DMS153 (cell line): ENCODE measurements around the gene ARMH3.
A peak's percentile ranks its signal among the peaks of the same experiment; 100 is the strongest.
"Not testable (repeated sequence)": the region's sequence is repeated elsewhere in the genome, so short reads cannot be mapped to it uniquely, and the experiment has no call there.

Experiments
- DNase-seq: peaks from one replicate; lab custom pipeline; 2025; lab: John Stamatoyannopoulos, UW

The ARMH3 gene

DNA sequence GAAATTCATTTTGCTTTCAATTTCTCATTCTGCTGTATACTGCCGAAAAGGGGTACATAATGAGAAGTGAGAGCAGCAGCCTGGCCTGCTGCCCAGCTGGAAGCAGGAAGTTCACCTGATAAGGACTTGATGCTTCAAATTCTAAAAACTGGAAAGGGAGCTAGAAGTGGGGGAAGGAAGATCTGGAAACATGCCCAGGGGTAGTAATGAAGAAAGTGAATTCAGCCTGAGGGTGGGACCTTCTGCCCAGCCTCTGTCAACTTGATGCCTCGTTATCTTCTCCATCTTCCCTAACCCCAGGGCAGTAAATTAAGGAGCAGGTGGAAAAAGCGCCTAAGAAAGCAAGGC is 69.4 kb downstream of the ARMH3 start:
- DNase-seq, result peak; percentile 64

- DNase-seq, result not testable (repeated sequence)
Measured at GRCh38 chr10:101980677-101981076, 75.3 kb downstream of the ARMH3 start.

DNA sequence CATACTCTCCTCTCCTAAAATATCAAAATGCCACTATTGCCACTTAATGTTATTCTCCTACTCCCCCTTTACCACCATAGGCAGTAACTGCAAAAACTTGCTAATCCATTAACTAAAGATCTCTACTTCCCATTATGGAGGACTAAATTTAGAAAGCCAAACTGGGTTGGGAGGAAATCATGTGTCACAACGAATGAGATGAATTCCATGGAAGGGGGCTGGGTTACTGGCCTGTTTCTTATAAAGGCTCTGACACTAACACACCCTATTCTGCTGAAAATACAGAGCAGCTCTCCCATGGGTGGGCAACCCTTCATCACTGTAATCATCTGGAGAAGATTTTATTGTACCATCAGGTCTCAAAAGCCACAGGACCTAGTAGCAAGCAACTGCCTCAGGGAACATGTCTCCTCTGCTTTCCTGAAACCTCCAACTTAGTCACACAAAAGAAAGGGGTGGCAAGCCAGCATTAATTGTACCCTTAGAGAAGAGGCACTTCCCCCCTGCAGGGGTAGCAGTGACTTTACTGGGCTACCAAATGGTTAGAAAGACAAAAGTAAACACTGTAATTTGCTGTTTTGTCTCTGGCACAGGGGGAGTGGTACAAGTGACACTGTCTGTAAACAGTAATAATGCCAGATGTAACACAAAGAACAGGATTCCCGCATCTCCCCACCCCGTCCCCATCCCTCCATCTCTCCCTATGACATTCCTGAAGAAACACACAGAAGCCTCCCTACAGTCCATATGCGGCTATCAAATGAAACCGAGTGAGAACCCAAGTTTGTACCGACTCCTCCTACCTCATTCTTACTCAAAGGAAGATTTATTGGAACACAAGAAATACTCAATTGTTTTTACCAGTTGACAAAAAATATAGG is 81.6 kb downstream of the ARMH3 start:
- DNase-seq, result no peak

DNA sequence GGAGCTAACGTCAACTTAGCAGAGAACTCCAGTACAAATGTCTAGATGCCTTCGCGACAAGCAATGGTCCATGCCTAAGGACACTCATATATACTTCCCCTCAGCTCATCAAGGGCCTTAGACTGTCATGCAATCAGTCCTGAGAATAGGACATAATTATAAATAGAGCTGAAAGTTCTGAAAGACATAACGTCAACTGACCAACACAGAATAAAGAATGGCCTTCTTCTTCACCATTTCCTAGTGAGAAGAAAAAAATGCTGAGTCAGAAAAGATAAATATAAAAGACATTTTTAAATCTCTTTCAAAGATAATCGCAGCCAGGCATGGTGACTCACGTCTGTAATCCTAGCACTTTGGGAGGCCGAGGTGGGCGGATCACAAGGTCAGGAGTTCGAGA is 83.2 kb downstream of the ARMH3 start:
- no peak for DNase-seq

DNA sequence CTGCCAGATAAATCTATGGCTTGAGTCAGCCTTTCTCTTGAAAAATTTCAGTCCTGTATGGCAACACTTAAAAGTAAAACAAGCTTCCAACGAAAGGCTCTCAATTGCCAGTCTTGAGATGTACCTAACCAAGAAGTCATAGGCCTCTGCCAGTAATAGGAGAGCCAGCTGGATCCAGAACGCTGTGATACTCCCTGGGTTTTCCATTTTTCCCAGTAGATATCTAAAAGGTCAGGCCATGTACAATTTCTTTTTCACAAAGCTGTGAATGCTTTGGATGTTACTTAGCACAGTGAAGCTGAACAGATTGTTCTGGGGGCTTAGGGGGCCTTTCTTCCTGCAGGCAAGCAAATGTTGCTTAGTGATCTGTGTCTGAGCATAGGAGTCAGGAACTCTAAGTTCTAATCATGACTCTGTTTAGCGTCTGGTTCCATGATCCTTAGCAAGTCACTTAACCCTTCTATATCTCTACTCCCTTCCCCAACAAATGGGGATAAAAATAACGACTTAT is 86.5 kb downstream of the ARMH3 start:
- no peak for DNase-seq

GRCh38 chr10:101968940-101969321 is 87.0 kb downstream of the ARMH3 start:
- DNase-seq, result no peak

DNA sequence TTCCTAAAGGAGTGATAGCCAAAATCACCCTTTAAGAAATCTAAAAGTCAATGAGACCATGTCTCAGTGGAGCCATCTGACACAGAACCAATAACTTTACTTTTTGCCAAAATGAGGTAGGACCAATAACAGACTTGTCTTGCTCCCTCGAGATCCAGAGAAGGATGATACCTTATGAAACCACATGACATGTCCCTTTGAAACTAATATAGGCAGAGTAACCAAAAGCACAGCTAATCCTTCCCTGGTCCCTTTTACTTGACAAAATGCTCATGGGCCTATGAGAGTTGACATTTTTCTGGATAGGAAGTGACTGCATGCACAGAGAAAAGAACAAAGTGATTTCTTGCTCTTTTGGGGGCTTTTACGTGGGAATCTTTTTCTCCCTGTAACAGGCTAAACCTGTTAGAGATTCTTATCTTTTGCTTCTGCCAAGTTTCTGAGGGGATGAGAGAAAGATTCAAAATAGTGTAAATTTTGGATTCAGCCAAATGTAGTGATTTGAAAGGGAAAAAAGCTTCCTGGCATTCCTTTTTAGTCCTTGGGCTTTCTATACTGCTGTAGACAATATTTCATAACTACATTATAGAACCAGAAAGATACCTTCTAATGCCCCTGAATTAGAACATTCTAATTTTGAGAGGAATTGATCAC is 87.6 kb downstream of the ARMH3 start:
- no peak for DNase-seq

DNA sequence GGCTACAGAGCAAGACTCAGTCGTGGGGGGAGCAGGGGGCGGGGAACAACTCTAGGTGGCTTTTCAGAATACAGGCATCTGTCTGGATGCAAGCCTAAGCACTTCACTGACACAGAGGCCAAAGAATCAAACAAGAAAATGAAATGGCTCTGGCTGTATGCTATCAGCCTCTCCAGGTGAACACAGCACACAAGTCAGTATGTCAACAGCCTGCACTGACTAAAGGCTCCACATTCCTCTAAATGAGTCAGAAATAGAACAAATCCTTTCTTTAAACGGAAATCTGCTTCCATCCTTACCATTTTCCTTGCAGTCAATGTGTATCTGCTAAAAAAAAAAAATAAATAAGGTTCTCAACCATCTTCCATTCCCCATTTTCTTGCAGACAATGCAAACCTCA is 88.3 kb downstream of the ARMH3 start:
- no peak for DNase-seq

DNA sequence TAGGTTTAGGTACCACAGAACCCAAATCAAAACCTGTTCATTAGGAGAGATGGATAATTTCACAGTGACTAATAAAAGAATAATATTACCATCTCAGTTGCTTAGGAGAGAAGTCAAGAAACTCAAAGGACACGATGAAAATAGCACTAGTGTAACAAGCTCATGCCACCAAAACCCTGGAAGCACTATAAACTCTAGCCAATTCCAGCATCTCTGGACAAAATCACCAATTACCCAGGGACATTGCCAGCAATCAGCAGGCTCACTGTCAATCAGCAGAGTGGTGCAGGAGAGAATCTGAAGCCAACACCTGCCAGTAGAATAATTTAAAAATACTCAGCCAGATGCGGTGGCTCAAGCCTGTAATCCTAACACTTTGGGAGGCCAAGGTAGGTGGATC is 88.9 kb downstream of the ARMH3 start:
- DNase-seq, result no peak

- DNase-seq, result no peak
Measured at GRCh38 chr10:101965075-101965765, 90.8 kb downstream of the ARMH3 start.

DNA sequence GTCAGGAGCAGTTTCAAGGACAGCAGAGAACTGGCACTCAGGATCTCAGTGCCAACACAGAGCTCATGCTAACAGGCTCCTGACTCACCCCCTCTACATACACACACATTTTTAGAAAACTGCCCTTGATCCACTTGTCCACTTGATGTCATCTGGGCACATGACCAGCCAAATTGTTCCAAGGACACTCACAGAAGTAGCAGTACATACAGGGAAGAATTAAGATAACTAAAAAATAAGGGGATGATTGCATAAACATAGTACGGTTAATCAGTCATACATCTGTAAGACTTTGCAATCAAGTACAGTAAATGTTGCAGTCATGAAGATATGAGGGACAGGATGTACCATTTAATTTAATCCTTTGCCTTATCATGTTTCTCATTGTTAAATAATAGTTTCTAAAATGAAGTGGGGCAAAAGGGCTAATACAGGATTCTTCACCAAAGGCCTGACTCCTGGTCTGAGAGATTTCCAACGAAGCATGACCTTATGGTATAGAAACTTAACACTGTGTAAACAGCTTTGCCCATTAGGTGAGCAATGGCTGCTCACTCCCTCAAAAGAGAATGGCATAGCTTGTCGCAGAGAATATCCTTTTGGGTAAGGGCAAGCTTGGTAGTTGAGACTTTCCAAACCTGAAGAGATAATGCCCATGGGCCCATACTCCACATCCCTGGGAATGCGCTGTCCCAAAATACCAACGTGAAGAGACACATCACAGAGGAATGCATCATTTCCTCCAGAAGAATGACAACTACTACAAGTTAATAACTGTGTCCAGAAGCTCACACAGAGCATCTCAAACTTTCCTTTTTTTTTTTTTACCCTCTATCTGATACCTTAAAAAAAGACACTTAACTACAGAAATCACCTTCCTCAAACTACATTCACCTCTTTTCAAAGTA is 94.1 kb downstream of the ARMH3 start:
- no peak for DNase-seq

- no peak for DNase-seq
Measured at GRCh38 chr10:101960879-101961395, 95.0 kb downstream of the ARMH3 start.

GRCh38 chr10:101959346-101959916 is 96.5 kb downstream of the ARMH3 start:
- DNase-seq, result peak; percentile 53

DNA sequence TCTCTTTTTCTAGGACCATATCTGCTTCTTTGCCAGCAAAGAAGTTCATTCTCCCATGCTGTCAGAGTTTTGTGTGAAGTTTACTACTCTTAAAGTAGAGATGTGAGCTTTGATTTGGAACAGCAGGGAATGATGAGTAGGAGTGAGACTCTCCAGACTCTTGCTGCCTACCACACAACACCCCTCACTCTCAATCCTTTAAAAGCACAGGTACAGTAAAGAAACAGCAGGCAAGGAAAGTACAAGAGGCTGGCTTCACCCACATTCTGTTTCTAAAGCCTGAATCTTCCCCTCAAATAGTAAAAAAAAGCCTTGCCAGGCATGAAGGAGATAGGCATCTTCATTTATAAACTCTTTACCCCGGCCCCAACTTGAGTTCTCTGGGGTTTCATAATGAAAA is 97.3 kb downstream of the ARMH3 start:
- DNase-seq, result no peak

DNA sequence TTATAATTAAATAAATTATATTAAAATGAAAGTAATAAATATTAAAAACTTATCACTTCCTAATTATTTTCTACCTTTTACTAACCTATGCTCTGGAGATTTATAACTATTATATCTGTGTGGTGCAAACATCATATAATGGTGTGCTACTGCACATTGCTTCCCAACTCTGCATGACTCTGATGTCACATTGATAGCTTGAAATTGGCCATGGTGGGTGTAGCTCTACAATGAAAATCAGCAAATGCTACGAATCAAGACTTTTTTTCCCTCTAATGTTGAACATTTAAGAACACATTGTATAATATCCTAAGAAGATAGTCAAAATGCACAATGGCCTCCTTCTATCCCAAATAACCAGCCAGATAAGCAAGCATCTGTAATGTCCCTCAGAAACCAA is 99.1 kb downstream of the ARMH3 start:
- no peak for DNase-seq

- DNase-seq, result no peak
Measured at GRCh38 chr10:101956117-101956516, 99.9 kb downstream of the ARMH3 start.

GRCh38 chr10:101952191-101952590 is 103.8 kb downstream of the ARMH3 start:
- DNase-seq, result no peak

DNA sequence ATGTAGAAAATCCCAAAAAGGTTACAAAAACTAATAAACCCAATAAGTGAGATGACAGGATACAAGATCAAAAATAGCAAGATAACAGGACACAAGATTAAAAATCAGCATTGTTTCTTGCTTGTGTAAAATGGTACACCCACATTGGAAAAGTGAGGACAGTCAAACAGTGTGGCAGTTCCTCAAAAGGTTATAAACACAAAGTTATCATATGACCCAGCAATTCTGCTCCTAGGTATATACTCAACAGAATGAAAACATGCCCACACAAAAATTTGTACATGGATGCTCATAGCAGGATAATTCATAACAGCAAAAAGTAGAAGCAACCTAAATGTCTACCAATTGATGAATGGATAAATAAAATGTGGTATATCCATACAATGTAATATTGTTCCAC is 105.8 kb downstream of the ARMH3 start:
- no peak for DNase-seq

DNA sequence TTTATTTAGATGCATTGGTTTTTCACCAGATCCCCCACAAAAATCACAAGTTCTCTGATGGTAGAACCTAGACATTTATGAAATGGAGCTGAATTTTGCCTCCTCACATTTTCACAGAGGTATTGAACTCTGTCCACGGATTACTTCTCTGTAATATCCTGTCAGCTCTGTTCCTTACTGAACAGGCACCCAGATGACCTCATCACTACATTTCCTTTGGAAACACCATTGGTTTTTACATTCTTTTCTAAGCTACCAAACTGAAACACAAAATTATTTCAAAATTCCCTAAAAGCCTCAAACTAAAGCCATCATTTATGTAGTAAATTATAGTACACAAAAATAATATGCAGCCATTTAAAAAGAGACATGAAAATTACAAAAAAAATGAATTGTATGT is 114.1 kb downstream of the ARMH3 start:
- no peak for DNase-seq

- DNase-seq, result no peak
Measured at GRCh38 chr10:101940916-101941315, 115.1 kb downstream of the ARMH3 start.

- DNase-seq, result no peak
Measured at GRCh38 chr10:101939729-101940128, 116.2 kb downstream of the ARMH3 start.
